Erythroblast (primary cell): ENCODE data around the gene CTNND2.

Experiments
- DNase-seq, 2 experiments: peaks; one replicate each; lab custom pipeline; 2025; lab: John Stamatoyannopoulos, UW
- GATA1 ChIP-seq: IDR thresholded peaks from 2 replicates; pipeline ENCODE4 v1.6.1; 2011; ENCODE audit warnings: low read depth, mild to moderate bottlenecking, control low read depth, low read length, moderate library complexity
- POLR2A ChIP-seq: IDR thresholded peaks from 2 replicates; pipeline ENCODE4 v1.6.1; 2011; ENCODE audit warnings: mild to moderate bottlenecking, low read length

Gene CTNND2

DNA sequence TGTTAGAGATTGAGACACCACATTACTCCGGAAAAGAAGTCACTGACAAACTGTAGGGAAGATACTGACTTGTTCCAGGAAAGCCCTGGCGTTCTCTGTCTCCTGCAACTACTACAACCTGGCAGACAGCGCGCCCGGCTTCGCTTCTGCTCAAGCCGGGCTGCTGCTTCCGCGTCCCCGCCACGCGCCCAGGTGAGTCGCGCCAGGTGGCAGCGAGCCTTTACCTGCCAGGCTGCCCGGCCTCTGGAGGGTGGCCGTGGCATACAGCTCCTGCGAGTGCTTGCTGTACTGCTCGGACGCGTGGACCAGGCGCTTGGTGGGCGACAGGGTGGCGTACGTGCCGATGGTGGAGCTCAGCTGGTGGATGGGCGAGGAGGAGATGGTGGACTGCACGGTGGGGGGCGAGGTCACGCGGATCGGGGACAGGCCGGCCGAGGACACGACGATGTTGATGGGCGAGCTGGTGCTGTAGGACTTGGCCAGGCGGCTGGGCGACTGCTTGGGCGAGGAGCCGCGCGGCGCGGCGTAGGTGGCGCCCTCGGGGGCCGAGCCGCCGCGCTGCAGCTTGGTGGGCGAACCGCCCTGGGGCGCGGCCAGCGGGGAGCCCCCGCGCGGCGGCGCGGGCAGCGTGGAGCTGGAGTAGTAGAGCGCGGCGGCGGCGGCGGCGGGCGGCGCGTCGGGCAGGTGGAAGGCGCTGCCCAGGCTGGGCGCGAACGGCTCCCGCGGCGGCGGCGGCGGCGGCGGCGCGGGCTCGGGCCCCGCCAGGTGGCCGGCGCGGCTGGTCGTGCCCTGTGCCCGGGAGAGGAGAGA is 519.6 kb downstream of the CTNND2 start:
- DNase-seq, result no peak
- TF ChIP-seq POLR2A (no peak), GATA1 (no peak)

GRCh38 chr5:11383506-11384095 is 520.6 kb downstream of the CTNND2 start:
- no peak for DNase-seq
- TF ChIP-seq POLR2A (no peak), GATA1 (no peak)

DNA sequence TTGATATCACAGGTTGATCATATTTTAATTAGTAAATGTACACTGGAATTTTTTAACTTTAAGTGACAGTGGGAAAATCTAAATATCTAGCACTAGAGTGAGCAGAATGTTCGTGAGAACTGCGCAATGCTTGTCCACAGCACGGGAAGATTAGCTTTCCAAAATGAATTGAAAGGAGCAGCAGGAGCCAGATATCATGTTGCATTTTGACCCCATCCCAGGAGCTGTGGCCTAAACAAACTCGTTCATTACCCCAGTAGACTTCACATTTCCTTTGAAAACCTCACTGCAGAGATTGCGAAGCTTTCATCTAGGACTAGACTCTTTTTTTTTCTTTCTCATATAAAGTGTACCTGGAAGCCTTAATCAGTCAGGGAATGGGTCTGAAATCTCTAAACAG is 525.8 kb downstream of the CTNND2 start:
- TF ChIP-seq POLR2A (no peak), GATA1 (no peak)
- no peak for DNase-seq

DNA sequence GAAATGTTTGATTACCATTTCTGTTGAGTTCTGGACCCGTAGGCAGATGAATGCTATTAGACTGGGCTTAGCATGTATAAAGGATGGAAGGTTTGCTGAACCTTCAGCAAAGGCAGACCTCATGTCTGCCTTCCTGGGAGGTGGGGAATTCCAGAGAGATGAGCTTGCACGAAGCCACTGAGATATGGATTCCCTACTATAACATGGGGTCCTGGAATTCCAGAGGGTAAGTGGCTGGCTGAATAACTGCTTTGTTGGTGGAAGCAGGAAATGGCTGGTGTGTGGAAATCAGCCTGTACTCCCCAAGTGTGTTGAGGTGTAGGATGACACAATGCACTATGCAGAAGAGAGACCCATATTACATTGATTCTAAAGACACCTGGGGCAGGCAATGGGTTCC is 526.4 kb downstream of the CTNND2 start:
- no peak for TF ChIP-seq POLR2A
- no peak for TF ChIP-seq GATA1
- no peak for DNase-seq

DNA sequence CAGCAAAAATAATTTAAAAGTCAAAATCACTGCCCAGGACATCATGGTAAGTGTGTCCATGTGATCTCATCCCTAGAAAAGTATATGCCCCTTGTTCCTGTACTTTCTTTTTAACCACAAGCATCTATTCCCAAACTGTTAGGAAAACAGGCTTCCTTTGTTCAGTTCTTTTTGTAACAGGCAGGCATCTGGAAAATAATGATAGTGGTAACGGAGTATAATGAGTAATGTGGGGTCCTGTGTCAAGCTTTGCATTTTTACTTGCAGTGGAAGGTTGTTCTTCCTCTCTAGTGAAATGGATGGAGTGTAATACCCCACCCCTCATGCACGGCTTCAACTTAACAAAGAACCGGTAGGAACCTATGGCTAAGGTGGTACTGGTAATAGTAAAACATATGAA is 532.1 kb downstream of the CTNND2 start:
- TF ChIP-seq POLR2A (no peak), GATA1 (no peak)
- no peak for DNase-seq

- TF ChIP-seq GATA1 (no peak), POLR2A (no peak)
- no peak for DNase-seq
These were observed 533.2 kb downstream of the CTNND2 start for GRCh38 chr5:11371021-11371420.

GRCh38 chr5:11364531-11364930 is 539.7 kb downstream of the CTNND2 start:
- TF ChIP-seq GATA1, result no peak
- TF ChIP-seq POLR2A, result no peak
- no peak for DNase-seq

GRCh38 chr5:11363631-11364178 is 540.5 kb downstream of the CTNND2 start:
- TF ChIP-seq POLR2A (no peak), GATA1 (no peak)
- no peak for DNase-seq

- no peak for TF ChIP-seq POLR2A
- DNase-seq, result no peak
These were observed 542.5 kb downstream of the CTNND2 start for GRCh38 chr5:11361768-11362167.

- TF ChIP-seq POLR2A (no peak), GATA1 (no peak)
- DNase-seq, result no peak
These were observed 546.3 kb downstream of the CTNND2 start for GRCh38 chr5:11357928-11358327.

DNA sequence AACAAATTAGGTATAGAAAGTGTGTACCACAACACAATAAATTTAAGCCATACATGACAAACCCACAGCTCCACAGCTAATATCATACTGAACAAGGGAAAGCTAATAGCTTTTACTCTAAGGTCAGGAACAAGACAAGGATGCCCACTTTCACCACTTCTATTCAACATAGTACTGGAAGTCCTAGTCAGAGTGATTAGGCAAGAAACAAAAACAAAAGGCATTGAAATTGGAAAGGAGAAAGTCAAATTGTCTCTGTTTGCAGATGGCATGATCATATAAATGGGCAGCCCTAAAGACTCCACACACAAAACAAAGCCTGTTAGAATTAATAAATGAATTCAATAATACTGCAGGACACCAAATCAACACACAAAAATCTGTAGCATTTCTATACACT is 548.8 kb downstream of the CTNND2 start:
- no peak for TF ChIP-seq GATA1
- no peak for TF ChIP-seq POLR2A
- DNase-seq, result no peak

GRCh38 chr5:11346336-11346735 is 557.9 kb downstream of the CTNND2 start:
- TF ChIP-seq POLR2A (no peak), GATA1 (no peak)
- DNase-seq, result no peak

GRCh38 chr5:11335881-11336760 is 568.1 kb downstream of the CTNND2 start:
- TF ChIP-seq POLR2A, result no peak
- TF ChIP-seq GATA1, result no peak
- no peak for DNase-seq
